Measurements from ENCODE around the gene DUS2.
"Not testable (repeated sequence)": the region's sequence is repeated elsewhere in the genome, so short reads cannot be mapped to it uniquely, and the experiment has no call there.

DUS2 gene

GRCh38 chr16:67989322-67990017 is 33.6 kb upstream of the DUS2 start:
- no peaks in the 10 kb centered on the region for H3K27me3 ChIP-seq (ENCODE audit: insufficient read depth, low read depth, severe bottlenecking)
- H3K27ac ChIP-seq: no peak overlapping the region
- no peaks in the 10 kb centered on the region for H3K9me3 ChIP-seq (ENCODE audit: severe bottlenecking)
- H3K36me3 ChIP-seq: no peaks in the 10 kb centered on the region
- TF ChIP-seq CTCF (IDR thresholded peaks at IDR 0.05; ENCODE audit: low read depth, low read length): no peak
- no peak overlapping the region for H3K4me3 ChIP-seq (ENCODE audit: low read depth, low read length)
- DNase-seq: no peak

GRCh38 chr16:67990018-67990386 is 33.1 kb upstream of the DUS2 start:
- Histone ChIP-seq H3K27me3 (ENCODE audit: insufficient read depth, low read depth, severe bottlenecking) (no peaks in the 10 kb centered on the region), H3K9me3 (ENCODE audit: severe bottlenecking) (no peaks in the 10 kb centered on the region), H3K27ac (no peak overlapping the region), H3K4me3 (ENCODE audit: low read depth, low read length) (no peak overlapping the region), H3K36me3 (no peaks in the 10 kb centered on the region)
- no peak for DNase-seq
- 0 out of 2 replicates have a peak, but pooled peaks have one; percentile 20 for TF ChIP-seq CTCF (IDR thresholded peaks at IDR 0.05; ENCODE audit: low read depth, low read length)

- Histone ChIP-seq H3K36me3 (no peaks in the 10 kb centered on the region), H3K27ac (no peak overlapping the region), H3K9me3 (ENCODE audit: severe bottlenecking) (no peaks in the 10 kb centered on the region), H3K4me3 (ENCODE audit: low read depth, low read length) (no peak overlapping the region), H3K27me3 (ENCODE audit: insufficient read depth, low read depth, severe bottlenecking) (no peaks in the 10 kb centered on the region)
- no peak for TF ChIP-seq CTCF (IDR thresholded peaks at IDR 0.05; ENCODE audit: low read depth, low read length)
- DNase-seq: no peak
Measured at GRCh38 chr16:67992661-67993206, 30.4 kb upstream of the DUS2 start.

- Histone ChIP-seq H3K27ac (peak overlapping the region; percentile 26; the same call in 1 of the 2 replicates), H3K36me3 (no peaks in the 10 kb centered on the region), H3K4me3 (ENCODE audit: low read depth, low read length) (no peak overlapping the region), H3K9me3 (ENCODE audit: severe bottlenecking) (no peaks in the 10 kb centered on the region), H3K27me3 (ENCODE audit: insufficient read depth, low read depth, severe bottlenecking) (no peaks in the 10 kb centered on the region)
- peak; percentile 84 for DNase-seq
- peak; percentile 97 for TF ChIP-seq CTCF (IDR thresholded peaks at IDR 0.05; ENCODE audit: low read depth, low read length)
Measured at GRCh38 chr16:67993207-67994039, 29.7 kb upstream of the DUS2 start.

- not testable (repeated sequence) for H3K36me3 ChIP-seq; H3K4me3 ChIP-seq (ENCODE audit: low read depth, low read length); DNase-seq; H3K27me3 ChIP-seq (ENCODE audit: insufficient read depth, low read depth, severe bottlenecking); H3K9me3 ChIP-seq (ENCODE audit: severe bottlenecking)
- 0 out of 2 replicates have a peak overlapping the region, but pooled peaks have one; percentile 26 for H3K27ac ChIP-seq
Measured at GRCh38 chr16:67994040-67994408, 29.1 kb upstream of the DUS2 start.

- Histone ChIP-seq H3K4me3 (ENCODE audit: low read depth, low read length) (no peak overlapping the region), H3K36me3 (no peaks in the 10 kb centered on the region), H3K27ac (no peak overlapping the region), H3K9me3 (ENCODE audit: severe bottlenecking) (no peaks in the 10 kb centered on the region), H3K27me3 (ENCODE audit: insufficient read depth, low read depth, severe bottlenecking) (no peaks in the 10 kb centered on the region)
- DNase-seq: no peak
- no peak for TF ChIP-seq CTCF (IDR thresholded peaks at IDR 0.05; ENCODE audit: low read depth, low read length)
Measured at GRCh38 chr16:67995423-67995822, 27.7 kb upstream of the DUS2 start.

Measured in WERI-Rb-1 (cell line).